Gastroesophageal sphincter (tissue), 4 donors: Measurements from ENCODE around the gene PGAM1. TPM values are rescaled to one million over a fixed set of nuclear protein-coding genes. Genes with fewer than 3 reads are reported as not detected.

Source experiments
- ATAC-seq: fragments of 150-250 bp; one replicate; pipeline ENCODE4 v1.9.1; 2016; ENCODE audit warnings: mild to moderate bottlenecking, moderate library complexity
- H3K27ac ChIP-seq, 4 donors: fragments of 200-600 bp; sonication (generic) in 3 of 4; 1 replicate in 3 of 4; 2 replicates in 1 of 4; pipeline ENCODE4 v1.5.1; 2016 to 2019
- H3K27me3 ChIP-seq: fragments of 200-600 bp; sonication (generic); one replicate; pipeline ENCODE4 v1.5.1; 2019
- H3K36me3 ChIP-seq, 2 donors: fragments of 200-600 bp; sonication (generic); one replicate each; pipeline ENCODE4 v1.5.1; 2019; ENCODE audit warnings: control low read depth in 1 of 2
- H3K4me1 ChIP-seq, 3 donors: fragments of 200-600 bp; sonication (generic); 1 replicate in 2 of 3; 2 replicates in 1 of 3; pipeline ENCODE4 v1.5.1; 2016 to 2019; ENCODE audit warnings: control low read depth in 2 of 3
- H3K4me3 ChIP-seq, 2 donors: fragments of 200-600 bp; sonication (generic); one replicate each; pipeline ENCODE4 v1.5.1; 2019; ENCODE audit warnings: mild to moderate bottlenecking in 1 of 2, moderate library complexity in 1 of 2
- H3K9me3 ChIP-seq, 3 donors: fragments of 200-600 bp; sonication (generic); one replicate each; pipeline ENCODE4 v1.5.1; 2017 to 2019; ENCODE audit warnings: control low read depth in 2 of 3
- EP300 ChIP-seq: sonication (generic); formaldehyde crosslinking; IDR thresholded peaks from one replicate; pipeline ENCODE4 v1.6.1; 2017; ENCODE audit warnings: antibody characterized with exemption, mild to moderate bottlenecking
- POLR2A ChIP-seq, 2 donors: fragments of 450-650 bp; IDR thresholded peaks; one replicate each; pipeline ENCODE4 v1.6.1; 2017; ENCODE audit warnings: antibody characterized with exemption in 2 of 2, mild to moderate bottlenecking in 2 of 2, moderate library complexity in 1 of 2
- POLR2AphosphoS5 ChIP-seq: sonication (generic); formaldehyde crosslinking; IDR thresholded peaks from one replicate; pipeline ENCODE4 v1.6.1; 2017; ENCODE audit warnings: antibody characterized with exemption
- WGBS, 2 donors: methylation state at CpG; one replicate each; pipeline ENCODE4 v1.1.5; 2018; ENCODE audit warnings: low coverage in 1 of 2; 5-methylcytosine and 5-hydroxymethylcytosine counted together
- total RNA-seq, 4 donors: library from RNA; depleted of rRNA; stranded (reverse); fragments of >200 nt; gene quantifications; one replicate each; pipeline ENCODE4 v1.1.0, GENCODE V29; 2016
- TF ChIP-seq, protein P1 (sequence below), 4 experiments: fragments of 200-600 bp in 2 of 4; fragments of 450-650 bp in 2 of 4; sonication (generic) in 1 of 4; IDR thresholded peaks; one replicate each; pipeline ENCODE4 v1.5.1; 2017 to 2019; ENCODE audit warnings: antibody characterized with exemption in 4 of 4, mild to moderate bottlenecking in 2 of 4, moderate library complexity in 2 of 4

PGAM1 gene
- total RNA-seq, 4 donors from 2014 or later = 248 to 385 (median 356) TPM

DNA sequence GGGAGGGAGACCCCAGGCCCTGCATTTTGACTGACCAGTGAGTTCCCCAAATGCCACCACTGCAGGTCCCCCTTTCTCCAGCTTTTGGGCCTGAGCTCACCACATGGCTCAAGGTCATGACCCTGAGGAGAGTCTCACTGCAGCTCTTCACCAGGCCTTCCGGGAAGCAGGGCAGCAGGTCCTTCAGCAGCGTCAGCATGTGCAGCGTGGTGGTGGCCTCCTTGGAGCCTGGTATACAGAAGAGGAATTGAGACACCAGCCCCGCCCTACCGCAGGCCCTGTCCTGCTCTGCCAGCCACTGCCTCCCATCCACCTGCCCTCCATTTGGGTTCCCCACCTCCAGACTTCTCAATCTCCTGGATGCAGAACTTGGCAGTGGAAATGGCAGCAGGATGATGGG, 37.8 kb upstream of the PGAM1 start:
- H3K9me3 ChIP-seq = no peaks in the 10 kb centered on the region
- TF ChIP-seq, protein P1, sequence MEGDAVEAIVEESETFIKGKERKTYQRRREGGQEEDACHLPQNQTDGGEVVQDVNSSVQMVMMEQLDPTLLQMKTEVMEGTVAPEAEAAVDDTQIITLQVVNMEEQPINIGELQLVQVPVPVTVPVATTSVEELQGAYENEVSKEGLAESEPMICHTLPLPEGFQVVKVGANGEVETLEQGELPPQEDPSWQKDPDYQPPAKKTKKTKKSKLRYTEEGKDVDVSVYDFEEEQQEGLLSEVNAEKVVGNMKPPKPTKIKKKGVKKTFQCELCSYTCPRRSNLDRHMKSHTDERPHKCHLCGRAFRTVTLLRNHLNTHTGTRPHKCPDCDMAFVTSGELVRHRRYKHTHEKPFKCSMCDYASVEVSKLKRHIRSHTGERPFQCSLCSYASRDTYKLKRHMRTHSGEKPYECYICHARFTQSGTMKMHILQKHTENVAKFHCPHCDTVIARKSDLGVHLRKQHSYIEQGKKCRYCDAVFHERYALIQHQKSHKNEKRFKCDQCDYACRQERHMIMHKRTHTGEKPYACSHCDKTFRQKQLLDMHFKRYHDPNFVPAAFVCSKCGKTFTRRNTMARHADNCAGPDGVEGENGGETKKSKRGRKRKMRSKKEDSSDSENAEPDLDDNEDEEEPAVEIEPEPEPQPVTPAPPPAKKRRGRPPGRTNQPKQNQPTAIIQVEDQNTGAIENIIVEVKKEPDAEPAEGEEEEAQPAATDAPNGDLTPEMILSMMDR (IDR thresholded peaks at IDR 0.05) = no peak
- TF ChIP-seq POLR2AphosphoS5 (no peak), POLR2A (IDR thresholded peaks at IDR 0.05) (no peak), EP300 (no peak)
- no peak overlapping the region for H3K27ac ChIP-seq
- peaks cover 0 to 100% of the 10 kb centered on the region in 2 donors for H3K36me3 ChIP-seq
- H3K4me1 ChIP-seq = no peaks in the 10 kb centered on the region
- no peak overlapping the region for H3K4me3 ChIP-seq
- ATAC-seq = peak; percentile 40
- no peaks in the 10 kb centered on the region for H3K27me3 ChIP-seq
- WGBS, 2 donors = no CpG with 5 or more reads among the region's 5 CpGs

DNA sequence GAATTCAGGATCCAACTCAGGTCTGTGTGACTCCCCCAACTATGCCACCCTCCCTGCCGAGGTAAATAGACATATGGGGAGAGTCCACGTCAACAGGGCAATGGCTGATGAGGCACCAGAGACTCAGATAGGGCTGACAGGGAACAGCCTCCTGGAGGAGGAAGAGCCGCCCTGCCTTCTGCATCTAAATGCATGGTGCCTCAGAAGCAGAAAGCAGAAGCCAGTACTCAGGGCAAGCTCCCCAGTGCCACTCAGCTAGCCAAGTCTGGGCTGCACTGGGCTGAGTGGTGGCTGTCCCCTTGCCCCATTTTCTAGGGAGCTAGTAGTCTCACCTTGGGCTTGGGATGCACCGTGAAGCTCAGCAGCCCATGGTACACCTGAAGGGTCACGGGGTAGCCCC, 35.9 kb upstream of the PGAM1 start:
- H3K4me1 ChIP-seq = no peaks in the 10 kb centered on the region
- no peak for ATAC-seq
- no peak overlapping the region for H3K27ac ChIP-seq
- H3K27me3 ChIP-seq = no peaks in the 10 kb centered on the region
- H3K36me3 ChIP-seq = peaks cover 0 to 100% of the 10 kb centered on the region in 2 donors
- no peak for TF ChIP-seq POLR2A (IDR thresholded peaks at IDR 0.05)
- TF ChIP-seq EP300 = no peak
- TF ChIP-seq POLR2AphosphoS5 = no peak
- TF ChIP-seq, protein P1 (IDR thresholded peaks at IDR 0.05) = no peak
- 100% methylated on average over 2 of the region's 5 CpGs; no CpG with 5 or more reads in 1 of the 2 donors for WGBS, 2 donors
- no peak overlapping the region for H3K4me3 ChIP-seq
- H3K9me3 ChIP-seq = no peaks in the 10 kb centered on the region

DNA sequence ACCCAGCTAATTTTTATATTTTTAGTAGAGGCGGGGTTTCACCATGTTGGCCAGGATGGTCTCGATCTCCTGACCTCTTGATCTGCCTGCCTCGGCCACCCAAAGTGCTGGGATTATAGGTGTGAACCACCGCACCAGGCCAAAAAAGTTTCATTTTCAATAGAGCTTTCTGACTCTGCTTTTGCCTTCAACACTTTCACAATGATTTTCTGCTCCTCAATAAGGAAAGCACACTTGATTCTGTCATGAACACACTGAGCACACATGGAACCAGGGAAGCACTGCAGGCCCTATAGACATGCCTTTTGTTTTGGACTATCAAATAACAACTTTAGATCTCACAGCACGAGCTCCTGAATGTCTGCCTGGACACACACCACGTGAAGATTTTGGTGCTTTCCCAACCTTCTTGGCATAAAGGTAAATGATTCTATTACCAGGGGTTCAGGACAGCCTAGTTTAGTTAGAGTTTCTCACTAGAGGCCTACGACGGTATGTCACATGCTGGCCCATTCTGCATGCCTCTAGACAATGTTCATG, 32.9 kb upstream of the PGAM1 start:
- Histone ChIP-seq H3K27ac (no peak overlapping the region), H3K9me3 (no peaks in the 10 kb centered on the region), H3K27me3 (no peaks in the 10 kb centered on the region), H3K4me1 (no peaks in the 10 kb centered on the region), H3K36me3 (peaks cover 0 to 95% of the 10 kb centered on the region in 2 donors), H3K4me3 (no peak overlapping the region)
- TF ChIP-seq POLR2AphosphoS5 = no peak
- TF ChIP-seq POLR2A (IDR thresholded peaks at IDR 0.05) = no peak
- TF ChIP-seq, protein P1 (IDR thresholded peaks at IDR 0.05) = no peak
- no peak for TF ChIP-seq EP300
- WGBS, 2 donors = 89 to 93% methylated on average over 4 to 8 of the region's 8 CpGs
- ATAC-seq = no peak

DNA sequence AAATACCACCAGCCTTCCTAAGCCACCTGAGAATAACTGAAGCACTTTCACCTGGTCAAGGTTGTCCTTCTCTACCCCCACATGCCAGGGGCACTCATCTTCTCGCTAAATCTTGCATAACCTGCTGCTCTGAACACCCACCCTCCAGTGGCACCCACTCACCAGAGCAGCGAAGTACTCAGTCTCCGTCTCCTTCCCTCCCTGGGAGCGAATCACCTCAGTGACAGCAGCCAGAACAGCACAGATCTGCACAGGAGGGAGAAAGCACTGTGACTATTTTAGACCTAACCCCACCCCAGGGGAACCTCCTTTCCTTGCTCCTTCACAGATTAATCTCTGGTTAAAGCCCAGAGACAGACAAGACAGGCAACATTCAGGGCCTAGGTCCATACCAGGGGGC, 29.9 kb upstream of the PGAM1 start:
- Histone ChIP-seq H3K27ac (no peak overlapping the region), H3K9me3 (no peaks in the 10 kb centered on the region), H3K4me1 (peaks cover 0 to 15% (median 8%) of the 10 kb centered on the region in 3 donors), H3K36me3 (peaks cover 0 to 66% of the 10 kb centered on the region in 2 donors), H3K4me3 (no peak overlapping the region), H3K27me3 (no peaks in the 10 kb centered on the region)
- 100% methylated on average over 3 of the region's 4 CpGs; no CpG with 5 or more reads in 1 of the 2 donors for WGBS, 2 donors
- TF ChIP-seq, protein P1 (IDR thresholded peaks at IDR 0.05) = no peak
- no peak for TF ChIP-seq EP300
- TF ChIP-seq POLR2AphosphoS5 = no peak
- no peak for TF ChIP-seq POLR2A (IDR thresholded peaks at IDR 0.05)
- no peak for ATAC-seq

DNA sequence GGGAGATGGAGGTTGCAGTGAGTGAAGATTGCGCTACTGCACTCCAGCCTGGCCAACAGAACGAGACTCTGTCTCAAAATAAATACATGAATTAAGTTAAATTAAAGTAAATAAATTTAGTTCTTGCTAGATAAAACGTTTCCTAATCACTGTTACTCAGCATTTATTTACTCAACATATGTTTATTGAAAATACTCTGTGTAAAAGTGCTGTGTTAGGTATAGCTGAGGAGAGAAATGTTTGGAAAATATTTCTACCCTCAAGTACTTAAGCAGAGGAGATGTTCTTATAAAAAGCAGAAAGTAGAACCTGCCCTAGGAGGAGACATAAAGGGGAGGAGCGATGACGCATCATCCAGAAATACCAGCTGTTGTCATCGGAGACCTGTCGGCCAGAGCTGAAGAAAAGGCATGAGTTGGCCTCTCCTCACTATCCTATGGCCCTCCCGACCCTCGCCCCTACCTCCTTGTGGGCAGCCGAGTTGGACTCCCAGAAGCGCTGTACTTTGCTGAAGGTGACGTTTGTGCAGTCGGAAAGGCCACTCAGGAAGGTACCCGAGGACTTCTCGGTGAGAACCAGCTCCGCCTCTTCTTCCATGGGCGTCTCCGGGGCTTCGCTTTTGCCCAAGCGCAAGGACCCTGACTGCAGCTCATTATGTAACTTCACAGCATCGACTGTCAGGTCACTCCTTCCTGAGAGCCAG, 26.0 kb upstream of the PGAM1 start:
- ATAC-seq = no peak
- peaks cover 0 to 26% of the 10 kb centered on the region in 2 donors for H3K36me3 ChIP-seq
- peak overlapping the region in 2 of 4 donors; percentile 82 to 88 for H3K27ac ChIP-seq
- WGBS, 2 donors = 38 to 59% methylated on average over 12 to 15 of the region's 21 CpGs
- TF ChIP-seq EP300 (no peak), POLR2AphosphoS5 (no peak), POLR2A (IDR thresholded peaks at IDR 0.05) (no peak)
- TF ChIP-seq, protein P1 (IDR thresholded peaks at IDR 0.05) = no peak
- peak overlapping the region in 1 of 2 donors; percentile 82 for H3K4me3 ChIP-seq
- H3K4me1 ChIP-seq = peaks cover 0 to 19% (median 8%) of the 10 kb centered on the region in 3 donors
- H3K27me3 ChIP-seq = no peaks in the 10 kb centered on the region
- no peaks in the 10 kb centered on the region for H3K9me3 ChIP-seq
